Measurements from ENCODE around the gene PRXL2B.
"Not testable (repeated sequence)": the region's sequence is repeated elsewhere in the genome, so short reads cannot be mapped to it uniquely, and the experiment has no call there.

Gene PRXL2B

DNA sequence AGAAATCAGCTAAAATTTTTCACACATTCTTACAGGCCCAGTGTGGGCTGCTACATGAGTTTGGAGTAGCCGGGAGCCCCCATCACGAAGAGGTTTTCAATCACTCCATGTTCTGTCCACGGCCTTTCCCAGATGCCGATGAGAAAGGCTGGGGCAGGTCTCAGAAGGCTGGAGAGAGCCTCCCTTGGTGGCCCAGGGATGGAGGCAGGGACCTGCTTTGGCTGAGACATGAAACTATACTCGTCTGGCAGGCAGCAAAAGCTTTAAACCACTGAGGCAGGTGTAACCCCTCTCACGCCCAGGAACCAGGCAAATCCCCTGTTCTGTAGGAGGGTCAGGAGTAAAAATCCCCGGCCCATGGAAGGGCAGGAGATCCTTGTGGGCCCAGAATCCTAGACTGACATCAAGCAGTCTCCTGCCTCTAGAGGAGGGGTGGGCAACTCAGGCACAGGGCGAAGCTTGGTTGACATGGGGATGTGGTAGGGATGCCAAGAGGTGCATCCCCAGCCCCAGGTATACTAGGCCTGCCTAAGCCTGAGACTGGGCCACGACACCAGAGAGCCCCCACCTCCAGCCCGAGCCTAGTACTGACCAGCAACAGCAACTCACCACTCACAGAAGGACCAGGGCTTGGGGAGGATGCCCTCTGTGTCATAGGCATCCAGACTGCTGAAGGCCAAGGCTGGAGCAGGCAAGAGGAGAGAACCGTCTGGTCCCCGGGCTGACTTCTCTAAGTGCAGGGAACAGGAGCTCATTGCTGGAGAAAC is 37.2 kb downstream of the PRXL2B start:
- TF ChIP-seq POLR2AphosphoS5 (IDR thresholded peaks at IDR 0.05; ENCODE audit: low read depth, low read length) (no peak), TAF1 (IDR thresholded peaks at IDR 0.05; ENCODE audit: borderline replicate concordance, low read depth, low read length) (no peak), POLR2A (IDR thresholded peaks at IDR 0.05; ENCODE audit: low read depth, low read length) (no peak)
- no peak for FAIRE-seq
- DNase-seq (ENCODE audit: insufficient read length): no peak

DNA sequence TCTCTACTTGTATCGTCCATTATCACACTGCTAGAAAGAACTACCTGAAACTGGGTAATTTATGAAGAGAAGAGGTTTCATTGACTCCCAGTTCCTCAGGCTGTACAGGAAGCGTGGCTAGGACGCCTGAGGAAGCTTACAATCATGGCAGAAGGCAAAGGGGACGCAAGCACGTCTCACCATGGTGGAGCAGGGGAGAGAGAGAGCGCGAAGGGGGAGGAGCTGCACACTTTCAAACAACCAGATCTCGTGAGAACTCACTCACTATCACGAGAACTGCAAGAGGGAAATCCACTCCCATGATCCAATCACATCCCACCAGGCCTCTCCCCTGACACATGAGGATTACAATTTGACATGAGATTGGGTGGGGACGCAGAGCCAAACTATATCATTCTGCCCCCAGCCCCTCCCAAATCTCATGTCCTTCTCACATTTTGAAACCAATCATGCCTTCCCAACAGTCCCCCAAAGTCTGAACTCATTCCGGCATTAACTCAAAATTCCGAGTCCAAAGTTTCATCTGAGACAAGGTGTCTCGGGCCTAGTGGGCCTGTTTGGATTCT is 38.2 kb downstream of the PRXL2B start:
- no peak for DNase-seq (ENCODE audit: insufficient read length)

DNA sequence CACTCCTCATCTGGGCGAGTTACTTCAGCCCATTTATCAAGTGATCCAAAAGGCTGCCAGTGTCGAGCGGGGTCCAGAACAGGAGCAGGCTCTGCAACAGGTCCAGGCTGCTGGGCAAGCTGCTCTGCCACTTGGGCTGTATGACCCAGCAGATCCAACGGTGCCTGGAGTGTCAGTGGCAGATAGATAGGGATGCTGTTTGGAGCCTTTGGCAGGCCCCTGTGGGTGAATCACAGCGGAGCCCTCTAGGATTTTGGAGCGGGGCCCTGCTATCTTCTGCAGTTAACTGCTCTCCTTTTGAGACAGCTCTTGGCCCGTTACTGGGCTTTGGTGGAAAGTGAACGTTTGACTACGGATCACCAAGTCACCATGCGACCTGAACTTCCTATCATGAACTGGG is 38.7 kb downstream of the PRXL2B start:
- no peak for FAIRE-seq
- no peak for TF ChIP-seq TAF1 (IDR thresholded peaks at IDR 0.05; ENCODE audit: borderline replicate concordance, low read depth, low read length)
- no peak for TF ChIP-seq POLR2AphosphoS5 (IDR thresholded peaks at IDR 0.05; ENCODE audit: low read depth, low read length)
- no peak for TF ChIP-seq POLR2A (IDR thresholded peaks at IDR 0.05; ENCODE audit: low read depth, low read length)

More for the DNA sequence above, 38.2 kb downstream of the PRXL2B start:
- TF ChIP-seq POLR2A (IDR thresholded peaks at IDR 0.05; ENCODE audit: low read depth, low read length) (no peak), TAF1 (IDR thresholded peaks at IDR 0.05; ENCODE audit: borderline replicate concordance, low read depth, low read length) (no peak), POLR2AphosphoS5 (IDR thresholded peaks at IDR 0.05; ENCODE audit: low read depth, low read length) (no peak)
- no peak for FAIRE-seq

DNA sequence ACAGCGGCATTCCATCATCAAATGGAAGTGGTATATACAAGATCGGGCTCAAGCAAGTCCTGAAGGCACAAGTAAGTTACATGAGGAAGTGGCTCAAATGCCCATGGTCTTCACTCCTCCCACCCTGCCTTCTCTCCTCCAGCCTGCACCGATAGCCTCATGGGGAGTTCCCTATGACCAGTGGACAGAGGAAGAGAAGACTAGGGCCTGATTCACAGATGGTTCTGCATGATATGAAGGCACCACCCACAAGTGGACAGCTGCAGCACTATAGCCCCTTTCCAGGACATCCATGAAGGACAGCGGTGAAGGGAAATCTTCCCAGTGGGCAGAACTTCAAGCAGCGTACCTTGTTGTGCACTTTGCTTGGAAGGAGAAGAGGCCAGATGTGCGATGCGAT is 39.2 kb downstream of the PRXL2B start:
- not testable (repeated sequence) for FAIRE-seq; DNase-seq (ENCODE audit: insufficient read length)

More for the DNA sequence above, 38.7 kb downstream of the PRXL2B start:
- DNase-seq (ENCODE audit: insufficient read length): no peak

DNA sequence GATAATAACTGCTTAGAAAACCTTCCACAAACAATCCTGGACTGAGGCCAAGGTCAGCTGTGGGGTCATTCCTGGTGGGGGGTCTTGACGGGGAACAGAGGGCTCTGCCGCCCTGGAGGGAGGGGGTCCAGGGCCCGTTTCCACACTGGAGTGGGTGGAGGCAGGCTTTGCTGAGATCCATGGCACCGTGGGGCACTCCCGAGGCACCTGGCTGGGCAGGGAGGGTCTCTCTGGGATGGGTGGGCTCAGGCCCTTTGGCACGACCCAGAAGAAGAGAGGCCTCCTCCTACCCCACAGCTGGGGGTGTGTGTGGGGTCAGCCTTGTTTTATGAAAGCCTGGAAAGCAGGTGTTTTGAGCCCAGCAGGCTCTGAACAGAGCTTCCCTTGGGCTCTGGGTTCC is 41.2 kb downstream of the PRXL2B start:
- DNase-seq (ENCODE audit: insufficient read length) (no peak), FAIRE-seq (no peak)
- no peak for TF ChIP-seq TAF1 (IDR thresholded peaks at IDR 0.05; ENCODE audit: borderline replicate concordance, low read depth, low read length)

DNA sequence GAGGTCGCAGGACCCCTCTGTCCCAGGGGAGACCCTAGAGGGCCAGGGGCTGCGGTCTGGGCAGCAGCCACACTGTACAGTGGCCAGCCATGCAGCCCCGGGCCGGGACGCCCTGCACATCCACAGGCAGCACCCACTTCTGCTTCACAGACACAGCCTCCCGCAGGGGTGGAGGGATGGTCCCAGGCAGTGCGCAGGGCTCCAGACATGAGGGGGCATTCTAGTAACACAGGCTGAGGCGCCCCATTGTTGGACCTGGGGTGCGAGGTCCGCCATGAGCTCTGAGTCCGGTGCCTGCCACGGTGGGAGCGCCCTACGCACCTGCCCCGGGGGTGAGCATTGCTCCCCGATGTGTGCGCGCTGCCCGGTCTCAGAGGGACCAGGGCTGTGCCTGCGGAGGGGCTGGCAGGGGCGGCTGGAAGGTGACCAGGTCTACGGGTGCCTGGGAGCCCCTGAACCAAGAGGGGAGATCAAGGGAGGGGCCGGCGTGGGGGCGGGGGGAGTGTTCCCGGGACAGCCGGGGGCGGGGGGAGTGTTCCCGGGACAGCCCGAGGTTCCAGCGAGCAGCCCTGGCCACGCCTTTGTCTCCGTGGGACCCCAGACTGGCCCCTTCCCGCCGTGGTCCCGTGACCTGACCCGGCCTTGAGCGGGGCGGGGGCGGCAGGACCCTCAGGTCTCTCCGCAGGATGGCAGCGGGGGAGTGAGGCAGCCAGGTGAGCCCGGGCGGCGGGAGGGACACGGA is 41.8 kb downstream of the PRXL2B start:
- DNase-seq (ENCODE audit: insufficient read length) (no peak), FAIRE-seq (no peak)
- no peak for TF ChIP-seq TAF1 (IDR thresholded peaks at IDR 0.05; ENCODE audit: borderline replicate concordance, low read depth, low read length)
- TF ChIP-seq POLR2AphosphoS5 (IDR thresholded peaks at IDR 0.05; ENCODE audit: low read depth, low read length): no peak

DNA sequence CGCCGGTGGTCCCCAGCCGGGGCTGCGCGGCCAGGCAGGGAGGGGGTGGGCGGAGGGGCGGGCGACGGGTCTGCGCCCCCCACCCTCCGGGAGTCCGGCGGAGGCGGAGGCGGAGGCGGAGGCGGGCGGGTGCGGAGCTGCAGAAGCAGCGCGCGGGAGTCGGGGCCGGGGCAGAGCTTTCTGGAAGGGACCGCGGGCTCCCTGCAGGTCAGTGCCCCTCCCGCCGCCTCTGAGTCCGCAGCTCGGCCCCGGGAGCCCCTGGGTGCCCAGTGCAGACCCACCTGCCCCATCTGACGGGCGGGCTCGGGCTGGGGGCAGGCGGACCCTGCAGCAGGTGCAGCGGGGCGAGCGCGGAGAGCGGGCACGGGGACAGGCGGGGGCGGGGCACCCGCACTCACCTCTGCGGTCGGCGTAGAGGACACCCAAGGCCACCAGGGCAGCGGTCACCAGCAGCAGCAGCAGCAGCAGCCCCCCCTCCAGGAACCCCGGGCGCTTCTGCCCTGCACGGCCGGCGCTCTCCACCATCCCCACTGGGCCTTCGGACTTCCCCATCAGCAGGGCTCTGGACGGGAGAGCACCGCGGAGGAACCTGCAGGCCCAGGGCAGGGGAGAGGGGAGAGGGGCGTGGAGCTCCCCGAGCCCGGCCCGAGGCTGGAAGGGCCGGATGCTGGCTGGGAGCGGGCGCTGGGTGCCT is 42.5 kb downstream of the PRXL2B start:
- no peak for DNase-seq (ENCODE audit: insufficient read length)
- TF ChIP-seq TAF1 (IDR thresholded peaks at IDR 0.05; ENCODE audit: borderline replicate concordance, low read depth, low read length): no peak
- no peak for TF ChIP-seq POLR2A (IDR thresholded peaks at IDR 0.05; ENCODE audit: low read depth, low read length)
- TF ChIP-seq POLR2AphosphoS5 (IDR thresholded peaks at IDR 0.05; ENCODE audit: low read depth, low read length): no peak
- no peak for FAIRE-seq

DNA sequence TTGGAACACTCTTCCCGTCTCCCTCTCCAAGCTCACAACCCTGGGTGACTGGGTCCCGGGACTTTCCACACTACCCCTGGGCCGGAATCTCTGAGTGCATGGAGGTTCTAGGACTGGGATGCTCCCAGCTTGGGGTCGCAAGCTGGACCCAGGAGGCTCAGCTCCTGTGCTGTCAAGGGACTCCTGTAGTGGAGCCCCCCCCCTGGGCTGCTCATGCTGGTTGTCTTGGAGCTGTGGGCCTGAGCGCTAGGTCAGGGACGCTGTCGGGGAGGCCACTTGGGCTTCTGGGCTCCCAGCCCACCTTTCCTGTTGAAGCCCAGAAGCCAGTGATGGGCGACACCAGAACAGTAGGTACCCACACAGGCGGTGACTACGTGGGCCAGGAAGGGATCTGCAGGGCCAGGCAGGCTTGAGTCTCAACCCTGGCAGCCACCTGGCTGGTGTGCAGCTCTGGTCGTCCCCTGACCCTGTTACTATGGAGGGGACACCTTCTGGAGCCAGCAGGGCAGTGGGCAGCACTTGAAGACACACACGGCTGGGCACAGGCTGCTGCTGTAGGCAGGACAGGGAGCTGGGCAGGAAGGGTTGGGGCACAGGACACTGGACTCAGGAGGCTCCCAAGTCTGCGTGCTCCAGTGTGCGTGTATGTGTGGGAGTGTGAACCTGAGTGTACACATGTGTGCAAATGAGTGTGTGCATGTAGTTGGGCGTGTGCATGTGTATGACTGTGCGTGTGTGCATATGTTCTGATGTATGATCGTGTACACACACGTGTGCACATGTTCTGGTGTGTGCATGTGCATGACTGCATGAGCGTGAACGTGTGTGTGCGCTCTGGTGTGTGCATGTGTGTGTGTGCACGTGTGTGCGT is 43.3 kb downstream of the PRXL2B start:
- TF ChIP-seq TAF1 (IDR thresholded peaks at IDR 0.05; ENCODE audit: borderline replicate concordance, low read depth, low read length): no peak
- TF ChIP-seq POLR2A (IDR thresholded peaks at IDR 0.05; ENCODE audit: low read depth, low read length): no peak
- TF ChIP-seq POLR2AphosphoS5 (IDR thresholded peaks at IDR 0.05; ENCODE audit: low read depth, low read length): no peak
- no peak for DNase-seq (ENCODE audit: insufficient read length)
- no peak for FAIRE-seq

DNA sequence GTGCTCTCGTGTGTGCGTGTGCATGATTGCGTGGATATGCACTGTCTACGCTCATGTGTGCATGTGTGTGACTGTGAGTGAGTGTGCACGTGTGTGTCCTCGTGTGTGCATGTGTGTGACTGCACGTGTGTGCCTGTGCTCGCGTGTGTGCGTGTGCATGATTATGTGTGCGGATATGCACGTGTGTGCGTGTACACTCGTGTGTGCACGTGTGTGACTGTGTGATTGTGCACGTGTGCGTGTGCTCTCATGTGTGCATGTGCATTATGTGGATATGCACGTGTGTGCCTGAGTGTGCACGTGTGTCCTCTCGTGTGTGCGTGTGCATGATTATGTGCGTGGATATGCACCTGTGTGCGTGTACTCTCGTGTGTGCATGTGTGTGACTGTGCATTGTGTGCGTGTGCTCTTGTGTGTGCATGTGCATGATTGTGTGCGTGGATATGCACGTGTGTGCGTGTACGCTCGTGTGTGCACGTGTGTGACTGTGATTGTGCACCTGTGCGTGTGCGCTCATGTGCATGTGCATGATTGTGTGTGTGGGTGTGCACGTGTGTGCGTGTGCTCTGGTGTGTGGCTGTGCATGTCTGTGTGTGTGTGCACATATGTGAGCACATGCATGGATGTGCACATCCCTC is 44.0 kb downstream of the PRXL2B start:
- TF ChIP-seq TAF1 (IDR thresholded peaks at IDR 0.05; ENCODE audit: borderline replicate concordance, low read depth, low read length) (no peak), POLR2A (IDR thresholded peaks at IDR 0.05; ENCODE audit: low read depth, low read length) (no peak), POLR2AphosphoS5 (IDR thresholded peaks at IDR 0.05; ENCODE audit: low read depth, low read length) (no peak)
- FAIRE-seq: no peak
- no peak for DNase-seq (ENCODE audit: insufficient read length)

DNA sequence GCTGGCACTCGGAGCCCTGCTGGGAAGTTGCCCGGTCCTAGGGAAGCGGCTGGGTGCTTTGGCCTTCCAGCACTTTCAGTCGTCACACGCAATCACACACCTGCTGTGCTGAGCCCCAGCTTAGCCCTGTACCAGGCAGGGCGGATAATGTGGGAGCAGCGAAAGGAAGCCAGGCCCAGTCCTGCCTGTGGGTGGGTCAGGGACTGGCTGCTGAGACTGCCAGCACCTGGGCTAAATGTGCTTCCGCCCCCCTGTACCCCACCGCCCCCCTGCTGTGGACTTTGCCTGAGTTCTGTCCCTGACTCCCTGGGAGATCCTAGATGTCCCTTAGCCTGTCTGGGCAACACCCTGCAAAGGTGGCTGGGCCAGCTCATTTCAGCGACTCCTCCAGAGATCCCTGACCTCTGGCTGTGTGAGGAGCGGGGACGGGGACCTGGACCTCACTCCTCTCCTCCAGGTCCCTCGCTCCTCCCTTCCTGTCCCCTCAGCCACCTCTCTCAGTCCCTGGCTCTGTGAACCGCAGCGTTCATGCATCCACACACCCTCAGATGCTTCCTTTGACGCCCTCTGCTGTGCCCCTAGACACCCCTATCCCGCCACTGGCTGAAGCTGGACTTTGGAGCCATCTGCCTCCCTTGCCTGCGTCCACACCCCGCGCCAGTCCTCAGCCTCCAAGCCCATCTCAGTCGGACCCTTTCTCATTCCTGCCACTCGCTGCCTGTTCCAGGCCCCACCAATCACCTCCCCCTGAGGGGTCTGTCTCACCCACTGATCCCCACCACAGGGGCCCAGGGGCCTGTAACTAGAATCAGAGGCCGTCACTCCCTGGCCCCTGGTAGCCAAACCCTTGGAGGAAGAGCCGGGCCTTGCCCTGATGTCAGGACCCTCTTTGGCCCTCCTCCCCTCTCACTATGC is 44.8 kb downstream of the PRXL2B start:
- TF ChIP-seq POLR2A (IDR thresholded peaks at IDR 0.05; ENCODE audit: low read depth, low read length): no peak
- no peak for TF ChIP-seq TAF1 (IDR thresholded peaks at IDR 0.05; ENCODE audit: borderline replicate concordance, low read depth, low read length)
- TF ChIP-seq POLR2AphosphoS5 (IDR thresholded peaks at IDR 0.05; ENCODE audit: low read depth, low read length): no peak
- FAIRE-seq (no peak), DNase-seq (ENCODE audit: insufficient read length) (no peak)
